Cardiac fibroblast (primary cell): ENCODE measurements around the gene STARD13.

ENCODE experiments used
- DNase-seq, 2 donors: peaks; one replicate each; pipeline versions ENCODE4 v3.0.0 to v3.0.0-alpha.2; 2010; ENCODE audit warnings: low read depth in 2 of 2
- H3K4me3 ChIP-seq, 2 donors: replicated peaks in 1 of 2; 1 replicate in 1 of 2; 2 replicates in 1 of 2; pipeline ENCODE4 v1.5.1; 2011; ENCODE audit warnings: low read depth in 2 of 2, low read length in 2 of 2, mild to moderate bottlenecking in 2 of 2, moderate library complexity in 1 of 2
- CTCF ChIP-seq: IDR thresholded peaks from one replicate; pipeline ENCODE4 v1.5.1; 2011; ENCODE audit warnings: low read depth, mild to moderate bottlenecking, low read length, inconsistent platforms

STARD13 gene

DNA sequence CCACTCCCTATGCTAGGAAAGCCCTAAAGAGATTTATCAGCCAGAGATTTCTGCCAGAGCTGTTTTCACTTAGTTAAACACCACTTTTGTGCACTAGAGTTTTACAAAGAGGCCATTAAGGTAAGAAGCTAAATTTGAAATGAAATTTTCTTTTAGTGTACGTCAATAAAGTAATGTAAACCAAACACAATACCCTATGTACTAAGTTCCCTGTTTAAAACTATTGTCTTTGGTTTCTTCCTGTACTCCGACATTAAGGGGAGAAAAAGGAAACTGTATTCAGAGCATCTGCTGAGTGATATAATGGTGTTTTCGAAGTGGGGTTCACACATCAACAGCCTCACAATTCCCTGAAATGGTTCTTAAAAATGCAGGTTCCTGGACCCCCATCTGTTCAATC lies 40.7 kb upstream of the STARD13 start:
- TF ChIP-seq CTCF, result no peak

DNA sequence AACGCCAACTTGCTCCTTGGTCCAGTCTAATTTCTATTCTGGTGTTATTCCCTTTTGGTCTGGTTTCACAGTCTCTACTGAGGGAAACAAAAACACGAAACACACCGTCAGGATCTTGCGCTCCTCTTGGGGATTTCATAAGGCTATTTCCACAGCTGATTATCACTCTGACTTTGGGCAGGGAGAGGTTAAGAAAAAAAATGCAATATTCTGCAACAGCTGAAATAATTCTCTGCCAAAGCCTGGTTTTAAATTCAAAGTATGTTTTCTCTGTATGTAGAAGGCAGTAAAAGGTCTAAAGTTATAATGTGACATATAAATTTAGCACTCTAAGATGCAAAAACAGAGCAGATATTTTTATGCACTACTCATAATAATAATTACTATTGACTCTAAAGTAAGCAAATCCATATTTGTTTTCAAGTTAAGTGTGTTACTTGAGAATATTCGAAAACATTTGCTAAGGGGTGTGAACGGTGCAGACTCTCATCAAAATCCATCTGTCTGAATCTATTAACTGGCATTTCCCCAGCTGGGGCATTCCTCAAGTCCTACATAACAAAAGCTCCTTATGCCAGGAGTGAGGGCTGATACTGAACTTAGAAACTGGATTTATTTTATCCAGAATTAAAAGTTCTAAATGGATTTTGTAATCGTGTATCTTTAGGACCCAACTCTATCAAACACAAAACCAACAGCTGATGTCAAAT lies 38.4 kb upstream of the STARD13 start:
- no peak overlapping the region for H3K4me3 ChIP-seq
- DNase-seq, result peak; percentile 60 to 61
- no peak for TF ChIP-seq CTCF

More for the DNA sequence above, 40.7 kb upstream of the STARD13 start:
- DNase-seq, result no peak
- H3K4me3 ChIP-seq, result no peak overlapping the region

DNA sequence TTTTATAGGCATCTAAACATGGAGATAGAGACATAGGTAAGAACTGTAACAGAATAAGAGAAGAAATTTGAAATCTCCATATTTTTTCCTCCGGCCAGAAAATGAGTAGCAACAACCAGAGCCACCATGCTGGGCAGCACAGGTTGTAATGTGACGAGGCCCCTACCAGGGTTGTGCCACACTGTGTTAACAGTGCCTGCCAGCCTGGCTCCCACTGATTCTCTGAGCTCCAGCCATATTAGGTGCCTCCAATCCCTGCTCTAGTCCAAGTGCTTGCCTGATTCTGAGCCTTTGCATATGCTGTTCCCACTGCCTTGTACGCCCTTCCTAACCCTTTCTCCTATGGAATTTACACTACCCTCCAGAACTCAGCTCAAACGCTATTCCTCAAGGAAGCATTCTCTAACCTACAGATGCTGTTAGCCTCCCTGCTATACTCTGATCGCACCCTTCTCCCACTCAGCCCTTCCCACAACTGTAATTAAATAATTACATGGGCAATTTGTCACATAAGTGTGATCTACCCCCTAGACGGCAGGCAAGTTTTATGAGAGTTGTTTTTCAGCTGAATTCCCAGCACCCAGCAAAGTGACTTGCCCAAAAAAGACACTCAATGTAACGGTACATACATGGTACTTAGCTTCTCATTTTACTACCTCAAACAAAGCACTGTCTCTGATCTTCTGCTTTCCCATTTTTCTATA lies 37.6 kb upstream of the STARD13 start:
- DNase-seq, result no peak
- H3K4me3 ChIP-seq, result no peak overlapping the region
- TF ChIP-seq CTCF, result no peak

GRCh38 chr13:33322543-33322809 lies 36.9 kb upstream of the STARD13 start:
- peak overlapping the region; percentile 23 to 37 for H3K4me3 ChIP-seq
- DNase-seq, result peak; percentile 85 to 94
- TF ChIP-seq CTCF, result no peak

- H3K4me3 ChIP-seq, result peak overlapping the region; percentile 23 to 37
- no peak for TF ChIP-seq CTCF
- peak; percentile 54 to 81 for DNase-seq
Observed at GRCh38 chr13:33321686-33322542, 36.4 kb upstream of the STARD13 start.

DNA sequence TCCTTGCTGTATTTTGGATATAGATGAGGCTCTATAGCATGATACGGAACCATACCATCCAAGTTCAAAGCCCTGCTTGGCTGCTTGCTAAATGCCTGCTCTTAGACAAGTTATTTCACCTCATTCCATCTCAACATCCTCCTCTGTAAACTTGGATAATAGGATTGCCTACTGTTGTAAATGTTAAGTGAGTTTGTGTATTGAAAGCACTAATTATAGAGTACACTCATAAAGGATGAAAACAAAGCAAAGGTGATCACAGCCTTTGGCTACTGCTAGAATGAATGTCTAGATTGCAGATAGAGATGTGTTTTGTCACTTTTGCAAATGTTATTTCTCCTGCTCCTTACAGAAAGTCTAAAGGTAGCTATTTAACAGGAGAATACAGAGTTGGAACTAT lies 34.3 kb upstream of the STARD13 start:
- no peak overlapping the region for H3K4me3 ChIP-seq
- no peak for TF ChIP-seq CTCF
- no peak for DNase-seq
